C4-2B (cell line): ENCODE results near the gene MAP3K12.

Experiments used
- H3K27ac ChIP-seq: fragments of 450-650 bp; 2 replicates; pipeline ENCODE4 v1.5.1; 2017
- CTCF ChIP-seq: fragments of 450-650 bp; conservative IDR thresholded peaks from 2 replicates; pipeline ENCODE4 v1.5.1; 2017; ENCODE audit warnings: mild to moderate bottlenecking
- ZFX ChIP-seq: fragments of 450-650 bp; IDR thresholded peaks from 2 replicates; pipeline ENCODE4 v1.6.1; 2017

Gene MAP3K12

DNA sequence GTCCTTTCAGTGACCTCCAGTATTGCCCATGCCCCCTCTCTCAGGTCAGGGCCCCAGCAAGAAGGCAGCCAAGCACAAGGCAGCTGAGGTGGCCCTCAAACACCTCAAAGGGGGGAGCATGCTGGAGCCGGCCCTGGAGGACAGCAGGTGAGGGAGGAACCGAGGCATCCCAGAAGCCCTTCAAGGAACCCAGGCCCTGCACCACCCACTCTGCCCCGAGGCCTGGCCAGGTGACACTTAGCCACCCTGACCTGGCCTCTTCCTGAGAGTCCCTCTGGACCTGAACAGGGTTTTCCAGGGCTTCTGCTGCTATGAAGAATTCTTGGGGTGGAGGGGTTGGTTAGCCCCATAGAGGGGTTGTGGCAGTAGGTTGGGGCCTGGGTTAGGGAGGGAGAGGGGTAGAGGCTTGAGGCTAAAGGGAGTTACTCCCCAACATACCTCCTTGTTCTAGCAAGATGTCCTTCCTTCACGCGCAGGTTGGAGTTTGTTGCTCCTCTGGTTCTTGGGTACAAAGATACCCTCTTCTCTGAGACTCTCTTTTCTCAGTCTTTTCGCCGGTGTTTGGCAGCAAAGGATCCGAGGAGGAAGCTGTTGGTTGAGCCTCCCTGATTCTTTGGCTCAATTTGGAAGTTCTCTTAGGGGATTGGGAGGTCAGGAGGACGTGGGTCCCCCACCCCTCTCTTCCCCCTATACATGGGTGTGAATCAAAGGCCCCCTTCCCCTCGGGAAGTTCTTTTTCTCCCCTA, 3.9 kb upstream of the MAP3K12 start:
- TF ChIP-seq ZFX: no peak
- TF ChIP-seq CTCF: no peak
- no peak overlapping the region for H3K27ac ChIP-seq

- no peak for TF ChIP-seq CTCF
- TF ChIP-seq ZFX: no peak
- H3K27ac ChIP-seq: peak overlapping the region; percentile 98
These were observed 3.1 kb upstream of the MAP3K12 start for GRCh38 chr12:53502331-53502730.

DNA sequence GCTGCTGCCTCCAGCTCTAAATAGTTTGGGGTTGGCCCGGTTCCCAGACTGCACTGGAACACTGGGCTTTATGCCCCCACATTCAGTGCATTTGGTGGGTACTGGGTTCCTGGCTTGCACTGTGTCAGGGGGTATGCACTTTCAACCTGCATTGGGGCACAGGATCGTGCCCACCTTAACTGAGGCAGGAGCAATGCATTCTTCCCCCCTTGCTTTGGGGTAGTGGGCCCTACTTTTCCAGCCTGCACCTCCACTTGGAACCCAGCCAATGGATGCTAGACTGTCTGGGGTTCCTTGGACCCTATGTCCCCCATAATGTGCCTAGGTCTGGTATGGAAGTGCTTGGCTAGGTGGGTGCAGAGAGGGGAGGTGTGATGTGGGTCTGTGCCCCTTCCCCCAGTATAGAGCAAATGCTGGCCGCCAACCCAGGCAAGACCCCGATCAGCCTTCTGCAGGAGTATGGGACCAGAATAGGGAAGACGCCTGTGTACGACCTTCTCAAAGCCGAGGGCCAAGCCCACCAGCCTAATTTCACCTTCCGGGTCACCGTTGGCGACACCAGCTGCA, 2.4 kb upstream of the MAP3K12 start:
- TF ChIP-seq CTCF (no peak), ZFX (no peak)

DNA sequence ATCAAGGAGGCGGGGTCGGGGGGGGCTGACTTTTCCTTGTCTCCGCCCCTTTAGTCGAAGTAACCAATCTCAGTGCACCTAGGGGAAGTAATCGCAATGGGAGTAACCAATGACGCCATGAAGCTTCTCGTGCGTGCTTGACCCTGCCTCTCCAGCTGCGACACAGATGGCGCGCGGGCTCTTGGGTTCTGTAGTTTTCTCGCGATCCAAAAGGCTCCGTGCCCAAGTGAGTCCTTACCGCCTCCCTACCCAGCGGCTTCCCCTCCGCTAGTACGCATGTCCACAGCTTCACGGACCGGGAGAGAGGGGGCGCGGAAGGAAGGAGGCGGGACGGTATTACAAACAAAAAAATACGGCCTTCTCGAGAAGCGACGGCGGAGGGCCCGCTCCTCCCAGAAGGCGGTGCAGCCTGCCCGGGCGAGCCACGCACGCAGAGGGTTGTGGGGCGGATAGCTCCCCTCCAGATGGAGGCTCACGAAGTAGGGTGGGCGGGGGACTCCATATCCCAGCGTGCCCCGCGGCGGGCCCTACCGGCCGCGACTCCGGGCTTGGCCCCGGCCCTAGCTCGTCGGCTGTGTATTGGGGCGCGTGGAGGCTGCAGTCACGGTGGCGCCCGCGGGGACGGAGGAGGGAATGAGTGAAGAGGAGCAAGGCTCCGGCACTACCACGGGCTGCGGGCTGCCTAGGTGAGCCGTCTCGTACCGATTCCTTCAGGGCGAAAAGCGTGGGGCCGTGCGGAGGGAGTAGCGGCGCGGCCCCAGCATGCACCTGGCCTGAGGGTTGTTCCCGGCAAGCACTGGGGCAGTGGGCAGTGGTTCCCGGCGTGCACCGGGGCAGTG, 1.7 kb upstream of the MAP3K12 start, which contains the start of gene TARBP2:
Gene TARBP2 (plus strand): TSS at position 508 of the 839 bp plus-strand sequence. CDS start 126 bp downstream, at position 634.
- peak within 1 kb of the TSS; percentile 98 for H3K27ac ChIP-seq
- TF ChIP-seq ZFX (peak; percentile 99), CTCF (peak; percentile 7; the same call in 1 of the 2 replicates)

More for the DNA sequence above, 2.4 kb upstream of the MAP3K12 start:
- H3K27ac ChIP-seq: peak overlapping the region; percentile 98

GRCh38 chr12:53500142-53500775, 1.0 kb upstream of the MAP3K12 start:
- no peak for TF ChIP-seq ZFX
- TF ChIP-seq CTCF: no peak
- peak overlapping the region; percentile 98 for H3K27ac ChIP-seq

DNA sequence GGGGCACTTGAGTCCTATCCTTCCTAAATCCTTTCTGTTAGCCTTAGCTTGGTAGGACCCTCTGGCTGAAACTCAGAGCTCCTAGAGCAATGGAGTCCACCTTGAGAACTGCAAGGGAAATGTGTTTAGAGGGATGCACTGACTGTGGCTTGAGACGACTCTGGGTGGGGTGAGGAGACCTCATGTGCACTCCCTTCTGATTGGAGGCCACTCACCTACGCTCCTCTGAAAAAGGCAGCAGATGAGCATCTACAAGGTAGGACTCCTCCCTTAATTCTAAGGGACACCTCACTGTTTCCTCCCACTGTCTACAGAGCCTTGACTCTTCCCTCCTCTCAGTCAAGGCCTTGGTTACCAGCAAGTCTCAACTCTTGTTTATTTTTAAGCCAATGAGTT, 1.0 kb downstream of the MAP3K12 start:
- H3K27ac ChIP-seq: no peak overlapping the region
- TF ChIP-seq CTCF (no peak), ZFX (no peak)
